ENCODE results near the gene C1QTNF1. TPM values are rescaled to one million over a fixed set of nuclear protein-coding genes. Genes with fewer than 3 reads are reported as not detected.
A peak's percentile ranks its signal among the peaks of the same experiment; 100 is the strongest.

Gene C1QTNF1
- total and polyA plus RNA-seq, 5 experiments from 2014 or later = not detected

DNA sequence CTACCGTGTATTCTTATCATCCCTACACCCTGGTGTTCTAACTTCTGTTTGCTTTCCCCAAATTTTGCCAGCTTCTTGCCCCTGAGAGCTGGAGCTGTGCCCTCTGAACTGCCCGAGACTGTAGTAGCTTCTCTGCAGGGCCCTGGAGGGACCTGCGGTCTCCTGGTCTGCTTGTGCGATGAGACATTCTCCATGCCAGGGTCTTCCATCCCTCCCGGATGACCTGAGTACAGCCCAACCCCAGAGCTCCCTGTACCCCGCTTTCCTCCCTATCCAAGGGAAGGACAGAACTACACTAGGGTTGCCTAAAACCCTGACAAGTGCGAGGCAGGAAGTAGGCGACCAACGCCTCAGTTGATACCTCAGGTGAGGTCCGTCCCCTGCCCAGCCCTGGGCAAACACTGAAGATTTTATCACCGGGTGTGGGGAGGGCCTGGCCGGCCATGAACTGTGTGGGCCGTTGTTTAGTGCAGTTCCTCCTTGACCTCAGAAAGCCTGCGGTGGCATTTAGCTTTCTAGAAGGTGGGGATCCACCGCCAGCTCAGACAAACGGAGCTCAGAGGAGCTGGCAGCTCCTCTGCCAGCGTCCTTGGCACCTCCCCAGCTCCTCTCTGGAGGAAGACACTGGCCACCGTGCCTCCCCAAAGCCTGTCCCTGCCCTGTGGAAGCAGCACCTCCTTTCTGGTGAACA is 28.1 kb upstream of the C1QTNF1 start:
- POLR2A ChIA-PET = interaction anchor here (0.6 kb wide), 1 partner anchor 9 kb away, joined by 3 read pairs; no protein-coding TSS in a partner anchor
- peaks cover 0 to 59% (median 9%) of the 10 kb centered on the region in 3 donors for H3K36me3 Mint-ChIP-seq

DNA sequence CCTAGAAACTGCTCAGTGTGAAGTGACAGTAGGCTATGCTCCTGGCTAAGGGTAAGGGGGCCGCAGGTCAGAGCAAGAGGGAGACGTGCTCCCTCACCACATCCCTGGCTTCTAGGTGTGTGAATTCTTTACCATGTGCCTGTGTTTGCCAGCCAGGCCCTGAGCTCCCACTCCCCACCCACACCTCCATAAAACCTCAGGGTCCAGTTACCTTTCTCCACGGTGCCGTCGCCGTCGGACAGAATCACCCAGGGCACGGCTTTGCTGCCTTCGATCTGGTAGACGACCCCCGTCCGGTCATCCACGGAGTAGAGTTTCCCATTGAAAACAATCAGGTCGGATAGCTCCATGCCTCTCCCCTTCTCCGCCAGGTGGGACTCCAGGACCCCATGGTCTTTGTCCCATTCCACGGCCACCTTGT is 27.2 kb upstream of the C1QTNF1 start:
- no peak for DNase-seq
- no peak overlapping the region for H3K27ac Mint-ChIP-seq
- H3K36me3 Mint-ChIP-seq = peaks cover 0 to 61% (median 9%) of the 10 kb centered on the region in 3 donors
- H3K4me1 Mint-ChIP-seq = peaks cover 3 to 25% (median 18%) of the 10 kb centered on the region in 4 donors
- POLR2A ChIA-PET = interaction anchor here (0.6 kb wide), 1 partner anchor 10 kb away, joined by 3 read pairs; no protein-coding TSS in a partner anchor
- ATAC-seq = no peak
- no peak overlapping the region for H3K4me3 Mint-ChIP-seq
- H3K27me3 Mint-ChIP-seq = no peaks in the 10 kb centered on the region
- no peaks in the 10 kb centered on the region for H3K9me3 Mint-ChIP-seq

More for the DNA sequence above, 28.1 kb upstream of the C1QTNF1 start:
- ATAC-seq (no peak), DNase-seq (no peak)
- H3K27me3 Mint-ChIP-seq = no peaks in the 10 kb centered on the region
- H3K27ac Mint-ChIP-seq = peak overlapping the region in 1 of 10 donors; percentile 60
- H3K4me1 Mint-ChIP-seq = peaks cover 3 to 17% (median 13%) of the 10 kb centered on the region in 4 donors
- H3K4me3 Mint-ChIP-seq = peak overlapping the region in 1 of 10 donors; percentile 24
- H3K9me3 Mint-ChIP-seq = no peaks in the 10 kb centered on the region

DNA sequence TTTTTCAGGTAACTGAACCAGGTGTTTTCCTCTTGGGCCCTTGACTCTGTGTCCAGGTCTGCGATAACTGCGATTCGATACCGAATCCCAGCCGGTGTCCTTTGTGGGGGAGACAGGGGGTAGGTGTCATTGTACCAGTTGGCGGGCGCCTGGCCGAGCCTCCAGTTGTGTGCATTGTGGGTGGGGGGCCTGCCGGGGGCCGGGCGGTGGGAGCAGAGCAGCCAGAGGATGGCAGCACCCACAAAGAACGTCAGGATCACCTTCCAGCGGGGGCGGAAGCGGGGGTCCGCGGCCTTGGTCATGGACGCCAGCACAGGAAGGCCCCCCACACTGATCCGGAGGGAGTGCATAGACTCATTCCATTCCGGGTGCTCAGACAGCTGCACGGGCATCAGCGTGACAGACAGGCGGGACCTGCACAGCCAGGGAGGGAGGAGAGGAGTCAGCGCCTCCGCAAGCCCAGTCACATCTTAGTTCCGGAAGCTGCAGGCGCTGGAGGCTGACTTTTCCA is 26.7 kb upstream of the C1QTNF1 start:
- no peak overlapping the region for H3K4me3 Mint-ChIP-seq
- POLR2A ChIA-PET = no interaction called here
- H3K27ac Mint-ChIP-seq = no peak overlapping the region
- peaks cover 0 to 61% (median 9%) of the 10 kb centered on the region in 3 donors for H3K36me3 Mint-ChIP-seq
- DNase-seq = no peak
- H3K27me3 Mint-ChIP-seq = no peaks in the 10 kb centered on the region
- peaks cover 4 to 30% (median 22%) of the 10 kb centered on the region in 4 donors for H3K4me1 Mint-ChIP-seq
- H3K9me3 Mint-ChIP-seq = no peaks in the 10 kb centered on the region
- ATAC-seq = no peak

GRCh38 chr17:78997881-78998280 is 26.1 kb upstream of the C1QTNF1 start:
- H3K9me3 Mint-ChIP-seq = no peaks in the 10 kb centered on the region
- H3K4me3 Mint-ChIP-seq = no peak overlapping the region
- H3K36me3 Mint-ChIP-seq = peaks cover 0 to 63% (median 9%) of the 10 kb centered on the region in 3 donors
- ATAC-seq = no peak
- H3K27ac Mint-ChIP-seq = no peak overlapping the region
- POLR2A ChIA-PET = no interaction called here
- no peaks in the 10 kb centered on the region for H3K27me3 Mint-ChIP-seq
- H3K4me1 Mint-ChIP-seq = peaks cover 10 to 33% (median 25%) of the 10 kb centered on the region in 4 donors
- no peak for DNase-seq

DNA sequence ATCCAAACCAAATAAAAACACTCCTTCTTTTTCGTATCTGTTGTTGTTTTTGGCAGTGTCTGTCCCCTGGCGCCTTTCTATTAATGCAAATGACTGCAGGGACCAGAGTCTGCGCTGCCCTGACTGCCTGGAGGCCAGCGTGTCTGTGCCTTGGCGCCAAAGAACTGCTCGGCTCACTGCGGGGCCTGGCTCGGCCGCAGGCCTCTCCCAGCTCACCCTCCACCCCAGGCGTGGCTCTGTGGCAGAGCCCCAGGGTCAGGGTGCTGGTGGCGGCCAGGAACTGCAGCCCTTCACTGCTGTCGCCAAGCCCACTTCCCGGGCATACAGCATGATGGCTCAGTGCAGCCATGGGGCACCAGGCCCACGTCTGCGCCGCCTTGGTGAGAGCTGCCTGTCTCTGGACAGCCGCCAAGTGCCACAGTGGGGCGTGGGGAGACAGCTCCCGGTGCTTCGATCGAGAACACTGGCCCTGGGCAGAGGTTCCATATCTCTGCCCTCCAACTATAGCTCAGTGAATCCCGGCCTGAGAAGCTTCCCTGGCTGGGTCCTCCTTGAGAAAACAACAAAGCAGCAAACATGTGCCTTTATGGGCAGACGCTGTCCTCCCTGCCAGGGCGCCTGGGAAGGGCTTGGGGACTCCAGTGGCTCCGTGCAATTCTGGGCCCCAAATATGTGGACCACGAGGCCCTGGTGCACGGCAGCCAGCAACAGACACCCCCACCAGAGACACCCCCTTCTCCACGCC is 25.5 kb upstream of the C1QTNF1 start:
- Mint-ChIP-seq H3K27me3 (no peaks in the 10 kb centered on the region), H3K27ac (peak overlapping the region in 1 of 10 donors; percentile 33), H3K4me3 (no peak overlapping the region), H3K4me1 (peaks cover 11 to 32% (median 23%) of the 10 kb centered on the region in 4 donors), H3K9me3 (no peaks in the 10 kb centered on the region), H3K36me3 (peaks cover 0 to 60% (median 5%) of the 10 kb centered on the region in 3 donors)
- DNase-seq (no peak), ATAC-seq (no peak)
- POLR2A ChIA-PET = interaction anchor here (0.5 kb wide), 1 partner anchor 111 kb away, joined by 3 read pairs; no protein-coding TSS in a partner anchor

DNA sequence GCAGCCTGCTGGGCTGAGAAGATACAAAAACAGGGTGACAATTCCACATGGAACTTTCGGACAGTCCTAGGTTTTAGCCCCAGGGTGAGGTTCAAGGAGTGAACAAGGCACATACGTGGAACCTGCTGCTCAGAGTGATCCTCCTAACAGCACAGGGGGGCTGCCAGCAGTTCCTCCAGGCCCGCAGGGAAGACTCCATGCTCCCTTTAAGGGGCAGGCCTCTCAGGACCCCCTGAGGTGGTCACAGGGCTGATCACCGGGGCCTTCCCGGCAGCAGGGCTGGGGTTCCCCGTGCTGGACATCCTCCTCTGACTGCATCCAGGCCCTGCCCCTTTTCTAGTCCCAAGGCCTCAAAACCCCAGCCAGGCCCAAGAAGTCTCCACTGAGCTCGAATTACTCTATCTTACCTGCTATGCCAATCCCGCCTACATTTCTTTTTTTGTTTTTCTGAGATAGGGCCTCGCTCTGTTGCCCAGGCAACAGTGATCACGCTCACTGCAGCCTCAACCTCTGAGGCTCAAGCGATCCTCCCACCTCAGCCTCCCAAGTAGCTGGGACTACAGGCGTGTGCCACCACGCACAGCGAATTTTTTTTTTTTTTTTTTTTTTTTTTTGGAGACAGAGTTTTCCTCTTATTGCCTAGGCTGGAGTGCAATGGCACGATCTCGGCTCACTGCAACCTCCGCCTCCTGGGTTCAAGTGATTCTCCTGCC is 24.8 kb upstream of the C1QTNF1 start:
- Mint-ChIP-seq H3K4me1 (peaks cover 13 to 36% (median 24%) of the 10 kb centered on the region in 4 donors), H3K27ac (peak overlapping the region in 1 of 10 donors; percentile 51), H3K9me3 (no peaks in the 10 kb centered on the region), H3K4me3 (no peak overlapping the region), H3K27me3 (no peaks in the 10 kb centered on the region), H3K36me3 (peaks cover 0 to 58% (median 4%) of the 10 kb centered on the region in 3 donors)
- DNase-seq = no peak
- POLR2A ChIA-PET = no interaction called here
- no peak for ATAC-seq

GRCh38 chr17:78999947-79000395 is 24.0 kb upstream of the C1QTNF1 start:
- POLR2A ChIA-PET = no interaction called here
- H3K27me3 Mint-ChIP-seq = no peaks in the 10 kb centered on the region
- no peak for ATAC-seq
- H3K9me3 Mint-ChIP-seq = no peaks in the 10 kb centered on the region
- DNase-seq = no peak
- peaks cover 0 to 54% (median 4%) of the 10 kb centered on the region in 3 donors for H3K36me3 Mint-ChIP-seq
- peaks cover 13 to 36% (median 24%) of the 10 kb centered on the region in 4 donors for H3K4me1 Mint-ChIP-seq
- peak overlapping the region in 3 of 10 donors; percentile 20 to 41 (median 37) for H3K27ac Mint-ChIP-seq
- no peak overlapping the region for H3K4me3 Mint-ChIP-seq

DNA sequence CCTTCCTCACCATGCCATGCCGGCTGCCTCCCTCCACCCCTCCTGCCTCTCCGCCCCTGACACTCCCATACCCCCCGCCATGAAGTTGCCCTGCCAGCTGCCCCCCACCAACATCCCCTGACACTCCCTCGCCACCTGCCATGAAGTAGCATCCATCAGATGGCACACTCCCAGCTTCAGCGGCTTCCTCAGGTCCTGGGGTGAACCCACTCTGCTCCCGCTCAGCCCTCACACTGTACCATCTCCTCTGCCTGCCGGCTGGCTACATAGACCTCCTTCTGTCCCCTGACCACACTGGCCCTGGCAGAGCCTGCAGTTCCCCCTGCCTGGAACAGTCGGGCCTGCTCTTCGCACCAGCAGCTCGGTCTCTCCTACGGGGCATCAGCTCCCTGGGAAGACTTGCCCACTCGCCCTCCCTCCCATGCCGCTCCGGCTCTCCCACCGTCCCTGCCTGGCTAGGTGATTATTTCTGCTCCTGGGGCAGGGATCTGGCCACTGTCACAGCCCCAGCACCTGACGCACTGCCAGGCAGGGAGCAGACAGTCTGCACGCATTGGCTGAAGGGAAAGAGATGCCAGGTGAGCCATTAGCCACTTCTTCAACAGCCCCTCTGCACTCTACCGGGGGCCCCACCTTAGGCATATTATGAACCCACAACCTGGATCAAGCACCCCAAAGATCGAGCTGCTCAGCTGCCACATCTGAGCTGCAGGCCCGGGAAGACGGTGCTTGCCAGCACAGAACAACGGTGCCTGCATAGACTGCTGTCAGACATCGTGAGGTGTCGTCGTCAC is 23.4 kb upstream of the C1QTNF1 start:
- DNase-seq (no peak), ATAC-seq (no peak)
- POLR2A ChIA-PET = no interaction called here
- H3K4me1 Mint-ChIP-seq = peaks cover 18 to 41% (median 27%) of the 10 kb centered on the region in 4 donors
- no peaks in the 10 kb centered on the region for H3K27me3 Mint-ChIP-seq
- H3K9me3 Mint-ChIP-seq = no peaks in the 10 kb centered on the region
- no peak overlapping the region for H3K4me3 Mint-ChIP-seq
- peak overlapping the region in 7 of 10 donors; percentile 9 to 55 (median 41) for H3K27ac Mint-ChIP-seq
- H3K36me3 Mint-ChIP-seq = peaks cover 0 to 51% (median 3%) of the 10 kb centered on the region in 3 donors

GRCh38 chr17:79001190-79002020 is 22.6 kb upstream of the C1QTNF1 start:
- no peaks in the 10 kb centered on the region for H3K9me3 Mint-ChIP-seq
- peaks cover 26 to 49% (median 35%) of the 10 kb centered on the region in 4 donors for H3K4me1 Mint-ChIP-seq
- peak overlapping the region in 9 of 10 donors; percentile 18 to 71 (median 50) for H3K27ac Mint-ChIP-seq
- H3K36me3 Mint-ChIP-seq = peaks cover 0 to 46% (median 0%) of the 10 kb centered on the region in 3 donors
- POLR2A ChIA-PET = interaction anchor here (0.7 kb wide), 1 partner anchor 15 kb away, joined by 3 read pairs; no protein-coding TSS in a partner anchor
- H3K4me3 Mint-ChIP-seq = no peak overlapping the region
- DNase-seq = no peak
- H3K27me3 Mint-ChIP-seq = no peaks in the 10 kb centered on the region
- ATAC-seq = no peak

GRCh38 chr17:79002291-79002690 is 21.7 kb upstream of the C1QTNF1 start:
- no peak overlapping the region for H3K4me3 Mint-ChIP-seq
- ATAC-seq = no peak
- peaks cover 0 to 39% (median 0%) of the 10 kb centered on the region in 3 donors for H3K36me3 Mint-ChIP-seq
- DNase-seq = no peak
- H3K4me1 Mint-ChIP-seq = peaks cover 33 to 58% (median 42%) of the 10 kb centered on the region in 4 donors
- H3K27me3 Mint-ChIP-seq = no peaks in the 10 kb centered on the region
- POLR2A ChIA-PET = interaction anchor here (0.7 kb wide), 1 partner anchor 16 kb away, joined by 3 read pairs; no protein-coding TSS in a partner anchor
- no peaks in the 10 kb centered on the region for H3K9me3 Mint-ChIP-seq
- H3K27ac Mint-ChIP-seq = peak overlapping the region in 3 of 10 donors; percentile 47 to 83 (median 54)

Measured in naive thymus-derived CD8-positive, alpha-beta T cell (primary cell).